C4-2B (cell line): Measurements from ENCODE around the gene VRK3.

Source experiments
- ZFX ChIP-seq: fragments of 450-650 bp; IDR thresholded peaks from 2 replicates; pipeline ENCODE4 v1.6.1; 2017
- TF ChIP-seq, protein P1 (sequence below): fragments of 450-650 bp; conservative IDR thresholded peaks from 2 replicates; pipeline ENCODE4 v1.5.1; 2017; ENCODE audit warnings: mild to moderate bottlenecking

DNA sequence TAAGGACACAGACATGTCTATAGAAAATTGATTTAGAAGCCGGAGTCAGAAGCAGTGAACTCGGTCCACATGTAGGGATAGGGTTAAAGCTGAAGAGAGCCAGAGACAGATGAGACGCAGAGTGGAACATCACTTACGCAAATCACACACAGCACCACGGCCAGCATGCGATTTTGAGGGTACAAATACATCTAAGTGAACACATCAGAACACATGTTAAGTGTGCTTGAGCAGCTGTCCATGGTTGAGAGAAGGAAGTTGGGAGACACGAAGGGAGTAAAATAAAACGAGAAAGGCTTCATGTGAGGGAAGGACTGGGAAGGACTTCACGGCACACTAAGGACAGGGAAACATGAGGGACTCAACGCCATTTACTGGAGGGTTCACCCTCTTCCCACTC lies 38.8 kb downstream of the VRK3 start:
- TF ChIP-seq, protein P1, sequence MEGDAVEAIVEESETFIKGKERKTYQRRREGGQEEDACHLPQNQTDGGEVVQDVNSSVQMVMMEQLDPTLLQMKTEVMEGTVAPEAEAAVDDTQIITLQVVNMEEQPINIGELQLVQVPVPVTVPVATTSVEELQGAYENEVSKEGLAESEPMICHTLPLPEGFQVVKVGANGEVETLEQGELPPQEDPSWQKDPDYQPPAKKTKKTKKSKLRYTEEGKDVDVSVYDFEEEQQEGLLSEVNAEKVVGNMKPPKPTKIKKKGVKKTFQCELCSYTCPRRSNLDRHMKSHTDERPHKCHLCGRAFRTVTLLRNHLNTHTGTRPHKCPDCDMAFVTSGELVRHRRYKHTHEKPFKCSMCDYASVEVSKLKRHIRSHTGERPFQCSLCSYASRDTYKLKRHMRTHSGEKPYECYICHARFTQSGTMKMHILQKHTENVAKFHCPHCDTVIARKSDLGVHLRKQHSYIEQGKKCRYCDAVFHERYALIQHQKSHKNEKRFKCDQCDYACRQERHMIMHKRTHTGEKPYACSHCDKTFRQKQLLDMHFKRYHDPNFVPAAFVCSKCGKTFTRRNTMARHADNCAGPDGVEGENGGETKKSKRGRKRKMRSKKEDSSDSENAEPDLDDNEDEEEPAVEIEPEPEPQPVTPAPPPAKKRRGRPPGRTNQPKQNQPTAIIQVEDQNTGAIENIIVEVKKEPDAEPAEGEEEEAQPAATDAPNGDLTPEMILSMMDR: no peak
- no peak for TF ChIP-seq ZFX
